Measurements from ENCODE around the gene VAPA. TPM values are rescaled to one million over a fixed set of nuclear protein-coding genes. Genes with fewer than 3 reads are reported as not detected.

VAPA gene
- polyA plus RNA-seq, 1 of the 3 experiments (the other 2 are of a cell fraction): 109 TPM

DNA sequence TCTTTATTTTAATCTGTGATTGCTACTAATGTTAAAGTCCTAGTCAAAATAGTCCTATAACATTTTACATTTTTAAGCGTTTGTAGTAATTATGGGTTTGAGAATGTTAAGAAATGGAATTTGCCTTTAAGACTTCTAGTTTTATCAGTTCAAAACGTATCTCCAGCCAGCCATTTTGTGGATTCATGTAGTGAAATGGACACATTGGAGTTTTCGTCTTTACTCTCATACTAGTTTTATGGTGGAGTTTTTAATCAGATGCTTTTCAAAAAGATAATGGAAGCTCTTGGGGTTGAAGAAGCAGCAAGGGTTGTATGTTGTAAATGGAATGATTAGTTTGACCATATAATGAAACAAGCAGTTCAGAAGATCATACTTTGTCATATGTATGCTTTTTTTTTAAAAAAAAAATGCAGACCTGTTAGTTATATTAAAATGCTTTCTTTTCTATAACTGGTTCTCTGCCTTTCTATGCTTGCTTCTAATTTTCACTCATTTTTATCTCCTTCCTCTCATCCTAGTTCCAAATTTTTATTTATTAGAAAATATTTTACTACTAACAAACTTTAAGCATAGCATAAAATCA lies 16.6 kb downstream of the VAPA start:
- Histone ChIP-seq H3F3A (replicated peaks; ENCODE audit: insufficient read depth) (peaks cover 26% of the 10 kb centered on the region), H3K27me3 (ENCODE audit: insufficient read depth) (no peaks in the 10 kb centered on the region), H2AFZ (ENCODE audit: low read depth) (no peak overlapping the region), H3K4me1 (ENCODE audit: control insufficient read depth in 1 of 2, insufficient read depth in 2 of 2, low read depth in 1 of 2, low read length in 1 of 2) (peaks cover 3 to 39% of the 10 kb centered on the region in 2 experiments; a peak in 3 of 4 replicates), H3K9me3 (no peaks in the 10 kb centered on the region), H3K27ac (ENCODE audit: low read depth in 2 of 2, low read length in 1 of 2) (no peak overlapping the region), H4K20me1 (ENCODE audit: insufficient read depth) (peaks cover 92% of the 10 kb centered on the region), H3K4me2 (no peak overlapping the region), H3K4me3 (ENCODE audit: low read depth in 2 of 2, low read length in 1 of 2) (no peak overlapping the region), H3K9ac (no peak overlapping the region), H3K36me3 (replicated peaks in 1 of 2; ENCODE audit: control insufficient read depth in 1 of 2, insufficient read depth in 2 of 2, low read length in 1 of 2) (peaks cover 12 to 33% of the 10 kb centered on the region in 2 experiments), H3K79me2 (ENCODE audit: insufficient read depth) (peaks cover 100% of the 10 kb centered on the region), H3K9me2 (no peaks in the 10 kb centered on the region)
- 96% methylated on average over 3 of the region's 3 CpGs for WGBS (ENCODE audit: low lambda C conversion rate)
- TF ChIP-seq, protein P1, sequence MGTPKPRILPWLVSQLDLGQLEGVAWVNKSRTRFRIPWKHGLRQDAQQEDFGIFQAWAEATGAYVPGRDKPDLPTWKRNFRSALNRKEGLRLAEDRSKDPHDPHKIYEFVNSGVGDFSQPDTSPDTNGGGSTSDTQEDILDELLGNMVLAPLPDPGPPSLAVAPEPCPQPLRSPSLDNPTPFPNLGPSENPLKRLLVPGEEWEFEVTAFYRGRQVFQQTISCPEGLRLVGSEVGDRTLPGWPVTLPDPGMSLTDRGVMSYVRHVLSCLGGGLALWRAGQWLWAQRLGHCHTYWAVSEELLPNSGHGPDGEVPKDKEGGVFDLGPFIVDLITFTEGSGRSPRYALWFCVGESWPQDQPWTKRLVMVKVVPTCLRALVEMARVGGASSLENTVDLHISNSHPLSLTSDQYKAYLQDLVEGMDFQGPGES (IDR thresholded peaks at IDR 0.05; ENCODE audit: low read depth, low read length): no peak
- no peak for TF ChIP-seq NRF1 (IDR thresholded peaks at IDR 0.05; ENCODE audit: low read depth, low read length)
- no peak for TF ChIP-seq MEF2A (IDR thresholded peaks at IDR 0.05; ENCODE audit: borderline replicate concordance, low read depth)
- TF ChIP-seq SIN3A (IDR thresholded peaks at IDR 0.05; ENCODE audit: borderline replicate concordance, low read depth, low read length): no peak
- no peak for TF ChIP-seq EP300 (IDR thresholded peaks at IDR 0.05; ENCODE audit: borderline replicate concordance in 1 of 2, low read depth in 1 of 2, low read length in 1 of 2)
- no peak for DNase-seq
- POLR2A ChIA-PET: no interaction called here
- CTCF ChIA-PET: interaction anchor here (1.2 to 1.3 kb wide), 2 partner anchors 16 to 22 kb away, joined by 4 to 5 read pairs; partner anchors contain the start of gene VAPA

DNA sequence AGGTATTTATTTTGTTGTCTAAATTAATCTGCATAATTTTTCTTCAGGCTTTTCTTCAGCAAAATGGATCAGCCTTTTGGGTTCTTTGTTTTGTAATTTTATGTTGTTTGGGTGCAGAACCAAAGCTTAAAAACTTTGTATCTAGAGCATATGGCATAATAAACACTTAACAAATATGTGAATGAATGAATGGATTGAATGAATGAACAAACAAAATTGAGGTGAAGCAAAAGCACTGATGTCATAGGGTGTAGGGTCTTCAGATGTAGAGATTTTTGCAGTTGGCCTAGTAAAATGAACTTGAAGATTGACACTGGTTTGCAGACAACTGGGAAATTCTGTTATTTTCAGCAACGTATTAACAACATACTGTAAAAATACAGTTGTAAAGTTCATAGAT lies 17.3 kb downstream of the VAPA start:
- Histone ChIP-seq H3K27me3 (ENCODE audit: insufficient read depth) (no peaks in the 10 kb centered on the region), H3K79me2 (ENCODE audit: insufficient read depth) (peaks cover 100% of the 10 kb centered on the region), H3K9ac (no peak overlapping the region), H3K27ac (ENCODE audit: low read depth in 2 of 2, low read length in 1 of 2) (no peak overlapping the region), H3K9me3 (no peaks in the 10 kb centered on the region), H3K9me2 (no peaks in the 10 kb centered on the region), H4K20me1 (ENCODE audit: insufficient read depth) (peaks cover 86% of the 10 kb centered on the region), H2AFZ (ENCODE audit: low read depth) (no peak overlapping the region), H3F3A (replicated peaks; ENCODE audit: insufficient read depth) (peaks cover 21% of the 10 kb centered on the region), H3K4me2 (no peak overlapping the region), H3K4me3 (ENCODE audit: low read depth in 2 of 2, low read length in 1 of 2) (no peak overlapping the region), H3K4me1 (ENCODE audit: control insufficient read depth in 1 of 2, insufficient read depth in 2 of 2, low read depth in 1 of 2, low read length in 1 of 2) (peaks cover 3 to 31% of the 10 kb centered on the region in 2 experiments; a peak in 3 of 4 replicates), H3K36me3 (replicated peaks in 1 of 2; ENCODE audit: control insufficient read depth in 1 of 2, insufficient read depth in 2 of 2, low read length in 1 of 2) (peaks cover 16 to 33% of the 10 kb centered on the region in 2 experiments)
- CTCF ChIA-PET: interaction anchor here (1.2 to 1.3 kb wide), 2 partner anchors 17 to 21 kb away, joined by 4 to 5 read pairs; partner anchors contain the start of gene VAPA
- DNase-seq: no peak
- WGBS (ENCODE audit: low lambda C conversion rate): 46% methylated on average over 1 of the region's 1 CpG
- no peak for TF ChIP-seq ELF1 (IDR thresholded peaks at IDR 0.05)
- no peak for TF ChIP-seq SMC3 (IDR thresholded peaks at IDR 0.05; ENCODE audit: low read depth, low read length)
- TF ChIP-seq NFIC (IDR thresholded peaks at IDR 0.05; ENCODE audit: borderline replicate concordance): no peak
- no peak for TF ChIP-seq EZH2phosphoT487 (IDR thresholded peaks at IDR 0.05; ENCODE audit: borderline replicate concordance, low read depth)
- no peak for TF ChIP-seq NRF1 (IDR thresholded peaks at IDR 0.05; ENCODE audit: low read depth, low read length)
- TF ChIP-seq GABPA (IDR thresholded peaks at IDR 0.05; ENCODE audit: low read depth): no peak
- TF ChIP-seq RAD21 (IDR thresholded peaks at IDR 0.05; ENCODE audit: low read length): no peak
- no peak for TF ChIP-seq RCOR1 (IDR thresholded peaks at IDR 0.05; ENCODE audit: low read length)
- no peak for TF ChIP-seq SIN3A (IDR thresholded peaks at IDR 0.05; ENCODE audit: borderline replicate concordance, low read depth, low read length)
- no peak for TF ChIP-seq CHD2 (IDR thresholded peaks at IDR 0.05; ENCODE audit: low read length, partially characterized antibody)
- TF ChIP-seq, protein P2, sequence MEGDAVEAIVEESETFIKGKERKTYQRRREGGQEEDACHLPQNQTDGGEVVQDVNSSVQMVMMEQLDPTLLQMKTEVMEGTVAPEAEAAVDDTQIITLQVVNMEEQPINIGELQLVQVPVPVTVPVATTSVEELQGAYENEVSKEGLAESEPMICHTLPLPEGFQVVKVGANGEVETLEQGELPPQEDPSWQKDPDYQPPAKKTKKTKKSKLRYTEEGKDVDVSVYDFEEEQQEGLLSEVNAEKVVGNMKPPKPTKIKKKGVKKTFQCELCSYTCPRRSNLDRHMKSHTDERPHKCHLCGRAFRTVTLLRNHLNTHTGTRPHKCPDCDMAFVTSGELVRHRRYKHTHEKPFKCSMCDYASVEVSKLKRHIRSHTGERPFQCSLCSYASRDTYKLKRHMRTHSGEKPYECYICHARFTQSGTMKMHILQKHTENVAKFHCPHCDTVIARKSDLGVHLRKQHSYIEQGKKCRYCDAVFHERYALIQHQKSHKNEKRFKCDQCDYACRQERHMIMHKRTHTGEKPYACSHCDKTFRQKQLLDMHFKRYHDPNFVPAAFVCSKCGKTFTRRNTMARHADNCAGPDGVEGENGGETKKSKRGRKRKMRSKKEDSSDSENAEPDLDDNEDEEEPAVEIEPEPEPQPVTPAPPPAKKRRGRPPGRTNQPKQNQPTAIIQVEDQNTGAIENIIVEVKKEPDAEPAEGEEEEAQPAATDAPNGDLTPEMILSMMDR (IDR thresholded peaks at IDR 0.05): no peak
- TF ChIP-seq, protein P3, sequence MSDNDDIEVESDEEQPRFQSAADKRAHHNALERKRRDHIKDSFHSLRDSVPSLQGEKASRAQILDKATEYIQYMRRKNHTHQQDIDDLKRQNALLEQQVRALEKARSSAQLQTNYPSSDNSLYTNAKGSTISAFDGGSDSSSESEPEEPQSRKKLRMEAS (IDR thresholded peaks at IDR 0.05; ENCODE audit: low read depth): no peak
- TF ChIP-seq, protein P4, sequence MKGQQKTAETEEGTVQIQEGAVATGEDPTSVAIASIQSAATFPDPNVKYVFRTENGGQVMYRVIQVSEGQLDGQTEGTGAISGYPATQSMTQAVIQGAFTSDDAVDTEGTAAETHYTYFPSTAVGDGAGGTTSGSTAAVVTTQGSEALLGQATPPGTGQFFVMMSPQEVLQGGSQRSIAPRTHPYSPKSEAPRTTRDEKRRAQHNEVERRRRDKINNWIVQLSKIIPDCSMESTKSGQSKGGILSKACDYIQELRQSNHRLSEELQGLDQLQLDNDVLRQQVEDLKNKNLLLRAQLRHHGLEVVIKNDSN (IDR thresholded peaks at IDR 0.05; ENCODE audit: borderline replicate concordance, low read depth): no peak
- TF ChIP-seq, protein P5, sequence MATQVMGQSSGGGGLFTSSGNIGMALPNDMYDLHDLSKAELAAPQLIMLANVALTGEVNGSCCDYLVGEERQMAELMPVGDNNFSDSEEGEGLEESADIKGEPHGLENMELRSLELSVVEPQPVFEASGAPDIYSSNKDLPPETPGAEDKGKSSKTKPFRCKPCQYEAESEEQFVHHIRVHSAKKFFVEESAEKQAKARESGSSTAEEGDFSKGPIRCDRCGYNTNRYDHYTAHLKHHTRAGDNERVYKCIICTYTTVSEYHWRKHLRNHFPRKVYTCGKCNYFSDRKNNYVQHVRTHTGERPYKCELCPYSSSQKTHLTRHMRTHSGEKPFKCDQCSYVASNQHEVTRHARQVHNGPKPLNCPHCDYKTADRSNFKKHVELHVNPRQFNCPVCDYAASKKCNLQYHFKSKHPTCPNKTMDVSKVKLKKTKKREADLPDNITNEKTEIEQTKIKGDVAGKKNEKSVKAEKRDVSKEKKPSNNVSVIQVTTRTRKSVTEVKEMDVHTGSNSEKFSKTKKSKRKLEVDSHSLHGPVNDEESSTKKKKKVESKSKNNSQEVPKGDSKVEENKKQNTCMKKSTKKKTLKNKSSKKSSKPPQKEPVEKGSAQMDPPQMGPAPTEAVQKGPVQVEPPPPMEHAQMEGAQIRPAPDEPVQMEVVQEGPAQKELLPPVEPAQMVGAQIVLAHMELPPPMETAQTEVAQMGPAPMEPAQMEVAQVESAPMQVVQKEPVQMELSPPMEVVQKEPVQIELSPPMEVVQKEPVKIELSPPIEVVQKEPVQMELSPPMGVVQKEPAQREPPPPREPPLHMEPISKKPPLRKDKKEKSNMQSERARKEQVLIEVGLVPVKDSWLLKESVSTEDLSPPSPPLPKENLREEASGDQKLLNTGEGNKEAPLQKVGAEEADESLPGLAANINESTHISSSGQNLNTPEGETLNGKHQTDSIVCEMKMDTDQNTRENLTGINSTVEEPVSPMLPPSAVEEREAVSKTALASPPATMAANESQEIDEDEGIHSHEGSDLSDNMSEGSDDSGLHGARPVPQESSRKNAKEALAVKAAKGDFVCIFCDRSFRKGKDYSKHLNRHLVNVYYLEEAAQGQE (IDR thresholded peaks at IDR 0.05; ENCODE audit: low read depth, low read length): no peak
- TF ChIP-seq EP300 (IDR thresholded peaks at IDR 0.05; ENCODE audit: borderline replicate concordance in 1 of 2, low read depth in 1 of 2, low read length in 1 of 2): no peak
- TF ChIP-seq TAF1 (IDR thresholded peaks at IDR 0.05; ENCODE audit: borderline replicate concordance, low read depth, low read length): no peak
- POLR2A ChIA-PET: no interaction called here

All from SK-N-SH (cell line).